ENCODE data around the gene ERO1B. TPM values are rescaled to one million over a fixed set of nuclear protein-coding genes. Genes with fewer than 3 reads are reported as not detected.
"Not testable (repeated sequence)": the region's sequence is repeated elsewhere in the genome, so short reads cannot be mapped to it uniquely, and the experiment has no call there.

ERO1B gene
- total RNA-seq, 1 donor from 2014 or later, result 15.4 TPM

DNA sequence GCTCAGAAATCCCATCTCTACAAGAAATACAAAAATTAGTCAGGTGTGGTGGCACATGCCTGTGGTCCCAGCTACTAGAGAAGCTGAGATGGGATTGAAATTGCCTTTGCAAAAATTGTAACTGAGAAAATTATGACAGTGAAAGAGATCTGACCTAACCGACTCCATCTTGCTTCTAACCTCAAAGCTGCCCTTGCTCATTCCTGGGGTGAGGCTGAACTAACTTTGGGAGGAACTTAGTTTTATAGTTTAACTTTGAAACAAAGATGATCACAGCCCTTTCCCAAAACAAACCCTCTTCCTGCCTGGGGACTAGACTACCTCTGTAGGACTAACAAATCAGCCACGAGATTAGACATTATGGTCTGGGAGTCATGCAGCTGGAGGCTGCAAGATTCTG lies 33.8 kb upstream of the ERO1B start:
- Mint-ChIP-seq H3K36me3 (ENCODE audit: insufficient read depth) (no peaks in the 10 kb centered on the region), H3K27me3 (no peaks in the 10 kb centered on the region), H3K4me3 (ENCODE audit: low read depth) (no peak overlapping the region), H3K4me1 (ENCODE audit: low read depth) (peaks cover 9% of the 10 kb centered on the region), H3K27ac (no peak overlapping the region), H3K9me3 (ENCODE audit: low read depth) (no peaks in the 10 kb centered on the region)
- TF ChIP-seq, protein P1, sequence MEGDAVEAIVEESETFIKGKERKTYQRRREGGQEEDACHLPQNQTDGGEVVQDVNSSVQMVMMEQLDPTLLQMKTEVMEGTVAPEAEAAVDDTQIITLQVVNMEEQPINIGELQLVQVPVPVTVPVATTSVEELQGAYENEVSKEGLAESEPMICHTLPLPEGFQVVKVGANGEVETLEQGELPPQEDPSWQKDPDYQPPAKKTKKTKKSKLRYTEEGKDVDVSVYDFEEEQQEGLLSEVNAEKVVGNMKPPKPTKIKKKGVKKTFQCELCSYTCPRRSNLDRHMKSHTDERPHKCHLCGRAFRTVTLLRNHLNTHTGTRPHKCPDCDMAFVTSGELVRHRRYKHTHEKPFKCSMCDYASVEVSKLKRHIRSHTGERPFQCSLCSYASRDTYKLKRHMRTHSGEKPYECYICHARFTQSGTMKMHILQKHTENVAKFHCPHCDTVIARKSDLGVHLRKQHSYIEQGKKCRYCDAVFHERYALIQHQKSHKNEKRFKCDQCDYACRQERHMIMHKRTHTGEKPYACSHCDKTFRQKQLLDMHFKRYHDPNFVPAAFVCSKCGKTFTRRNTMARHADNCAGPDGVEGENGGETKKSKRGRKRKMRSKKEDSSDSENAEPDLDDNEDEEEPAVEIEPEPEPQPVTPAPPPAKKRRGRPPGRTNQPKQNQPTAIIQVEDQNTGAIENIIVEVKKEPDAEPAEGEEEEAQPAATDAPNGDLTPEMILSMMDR (IDR thresholded peaks at IDR 0.05; ENCODE audit: unreplicated experiment), result no peak
- no peak for DNase-seq (ENCODE audit: low spot score, unreplicated experiment)

- no peak for DNase-seq (ENCODE audit: low spot score, unreplicated experiment)
- Mint-ChIP-seq H3K9me3 (ENCODE audit: low read depth) (peaks cover 1% of the 10 kb centered on the region), H3K4me1 (ENCODE audit: low read depth) (peaks cover 7% of the 10 kb centered on the region), H3K27me3 (no peaks in the 10 kb centered on the region), H3K27ac (no peak overlapping the region), H3K36me3 (ENCODE audit: insufficient read depth) (no peaks in the 10 kb centered on the region), H3K4me3 (ENCODE audit: low read depth) (no peak overlapping the region)
- TF ChIP-seq, protein P1 (IDR thresholded peaks at IDR 0.05; ENCODE audit: unreplicated experiment), result no peak
Observed at GRCh38 chr1:236315092-236315491, 33.3 kb upstream of the ERO1B start.

DNA sequence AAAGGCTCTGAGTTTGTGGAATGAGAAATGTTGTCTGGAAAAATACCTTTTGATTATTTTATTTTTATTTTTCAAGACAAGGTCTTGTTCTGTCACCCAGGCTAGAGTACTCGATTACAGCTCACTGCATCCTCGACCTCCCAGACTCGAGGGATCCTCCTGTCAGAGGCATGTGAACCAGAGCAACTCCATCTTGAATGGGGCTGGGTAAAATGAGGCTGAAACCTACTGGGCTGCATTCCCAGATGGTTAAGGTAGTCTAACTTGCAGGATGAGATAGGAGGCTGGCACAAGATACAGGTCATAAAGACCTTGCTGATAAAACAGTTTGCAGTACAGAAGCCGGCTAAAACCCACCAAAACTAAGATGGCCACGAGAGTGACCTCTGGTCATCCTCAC lies 32.3 kb upstream of the ERO1B start:
- not testable (repeated sequence) for H3K27ac Mint-ChIP-seq; H3K4me1 Mint-ChIP-seq (ENCODE audit: low read depth); DNase-seq (ENCODE audit: low spot score, unreplicated experiment); H3K36me3 Mint-ChIP-seq (ENCODE audit: insufficient read depth); H3K27me3 Mint-ChIP-seq; H3K4me3 Mint-ChIP-seq (ENCODE audit: low read depth); H3K9me3 Mint-ChIP-seq (ENCODE audit: low read depth)

DNA sequence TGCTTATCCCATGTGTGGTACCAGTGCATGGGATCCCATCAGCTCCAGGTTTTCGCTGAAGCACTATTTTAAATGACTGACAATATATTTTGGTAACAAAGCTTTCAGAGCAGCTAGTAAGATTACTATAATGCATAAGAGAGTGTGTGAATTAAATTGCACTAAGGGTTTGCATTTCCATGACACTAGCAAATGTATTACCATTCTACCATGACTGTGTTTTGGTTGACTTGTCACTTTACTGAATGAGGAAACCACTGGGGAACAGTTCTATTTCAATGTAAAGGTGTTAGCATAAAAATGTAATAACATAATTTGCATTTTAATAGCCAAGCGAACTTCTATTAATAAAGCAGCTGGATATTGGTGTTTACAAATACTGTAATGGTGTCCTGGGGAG lies 31.7 kb upstream of the ERO1B start:
- Mint-ChIP-seq H3K27me3 (no peaks in the 10 kb centered on the region), H3K36me3 (ENCODE audit: insufficient read depth) (no peaks in the 10 kb centered on the region)

GRCh38 chr1:236311040-236311439 lies 29.3 kb upstream of the ERO1B start:
- peaks cover 7% of the 10 kb centered on the region for H3K4me1 Mint-ChIP-seq (ENCODE audit: low read depth)
- H3K4me3 Mint-ChIP-seq (ENCODE audit: low read depth), result no peak overlapping the region
- DNase-seq (ENCODE audit: low spot score, unreplicated experiment), result no peak
- H3K36me3 Mint-ChIP-seq (ENCODE audit: insufficient read depth), result no peaks in the 10 kb centered on the region
- peaks cover 4% of the 10 kb centered on the region for H3K9me3 Mint-ChIP-seq (ENCODE audit: low read depth)
- H3K27me3 Mint-ChIP-seq, result no peaks in the 10 kb centered on the region
- TF ChIP-seq, protein P1 (IDR thresholded peaks at IDR 0.05; ENCODE audit: unreplicated experiment), result no peak
- H3K27ac Mint-ChIP-seq, result no peak overlapping the region

More for the DNA sequence above, 31.7 kb upstream of the ERO1B start:
- peaks cover 9% of the 10 kb centered on the region for H3K4me1 Mint-ChIP-seq (ENCODE audit: low read depth)
- no peak for DNase-seq (ENCODE audit: low spot score, unreplicated experiment)
- peaks cover 4% of the 10 kb centered on the region for H3K9me3 Mint-ChIP-seq (ENCODE audit: low read depth)
- no peak overlapping the region for H3K27ac Mint-ChIP-seq
- TF ChIP-seq, protein P1 (IDR thresholded peaks at IDR 0.05; ENCODE audit: unreplicated experiment), result no peak
- no peak overlapping the region for H3K4me3 Mint-ChIP-seq (ENCODE audit: low read depth)

DNA sequence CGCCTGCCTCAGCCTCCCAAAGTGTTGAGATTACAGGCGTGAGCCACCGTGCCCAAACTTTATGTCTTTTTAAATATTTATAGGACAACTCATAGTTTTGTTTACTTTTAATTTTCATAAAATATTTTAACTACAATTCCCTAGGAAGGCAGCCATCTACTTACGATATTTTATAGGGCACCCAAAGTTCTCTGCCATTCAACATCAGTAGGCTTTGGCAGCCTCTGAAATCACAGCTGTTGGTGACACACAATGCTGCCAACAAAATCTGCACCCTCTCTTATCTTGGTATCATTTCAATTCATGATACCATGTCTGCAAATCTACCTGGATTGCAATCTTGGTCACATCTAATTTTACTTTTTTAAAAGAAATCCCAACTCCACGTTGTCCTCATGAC lies 27.1 kb upstream of the ERO1B start:
- no peak overlapping the region for H3K4me3 Mint-ChIP-seq (ENCODE audit: low read depth)
- peaks cover 4% of the 10 kb centered on the region for H3K9me3 Mint-ChIP-seq (ENCODE audit: low read depth)
- DNase-seq (ENCODE audit: low spot score, unreplicated experiment), result no peak
- no peaks in the 10 kb centered on the region for H3K36me3 Mint-ChIP-seq (ENCODE audit: insufficient read depth)
- H3K27me3 Mint-ChIP-seq, result no peaks in the 10 kb centered on the region
- no peak overlapping the region for H3K27ac Mint-ChIP-seq
- TF ChIP-seq, protein P1 (IDR thresholded peaks at IDR 0.05; ENCODE audit: unreplicated experiment), result no peak
- peaks cover 1% of the 10 kb centered on the region for H3K4me1 Mint-ChIP-seq (ENCODE audit: low read depth)
